ENCODE data around the gene C1orf105. TPM values are rescaled to one million over a fixed set of nuclear protein-coding genes. Genes with fewer than 3 reads are reported as not detected.

C1orf105 gene
- total RNA-seq, 1 experiment from 2014 or later: not detected

- no peak overlapping the region for H3K27ac Mint-ChIP-seq (ENCODE audit: unreplicated experiment)
- no TSS peak for BruUV-seq (replicated peaks)
Observed at GRCh38 chr1:172487550-172487949, 67.1 kb downstream of the C1orf105 start.

GRCh38 chr1:172488393-172488792 is 67.9 kb downstream of the C1orf105 start:
- H3K4me1 Mint-ChIP-seq (ENCODE audit: low read depth, unreplicated experiment): peaks cover 13% of the 10 kb centered on the region
- H3K9me3 Mint-ChIP-seq (ENCODE audit: low read depth, unreplicated experiment): no peaks in the 10 kb centered on the region
- H3K4me3 Mint-ChIP-seq (ENCODE audit: low read depth, unreplicated experiment): no peak overlapping the region
- intact Hi-C loops (cut with micrococcal nuclease; ENCODE audit: unreplicated experiment): no loop called here
- BruUV-seq (replicated peaks): no TSS peak
- no peak for TF ChIP-seq CTCF (IDR thresholded peaks at IDR 0.05; ENCODE audit: unreplicated experiment)
- no peaks in the 10 kb centered on the region for H3K36me3 Mint-ChIP-seq (ENCODE audit: insufficient read depth, unreplicated experiment)
- no peaks in the 10 kb centered on the region for H3K27me3 Mint-ChIP-seq (ENCODE audit: unreplicated experiment)
- CTCF ChIA-PET: interaction anchor here (1.6 kb wide), 1 partner anchor 8 kb away, joined by 3 read pairs; no protein-coding TSS in a partner anchor
- H3K27ac Mint-ChIP-seq (ENCODE audit: unreplicated experiment): no peak overlapping the region
- DNase-seq: no peak

More at GRCh38 chr1:172487550-172487949, 67.1 kb downstream of the C1orf105 start:
- Mint-ChIP-seq H3K9me3 (ENCODE audit: low read depth, unreplicated experiment) (no peaks in the 10 kb centered on the region), H3K27me3 (ENCODE audit: unreplicated experiment) (no peaks in the 10 kb centered on the region), H3K36me3 (ENCODE audit: insufficient read depth, unreplicated experiment) (peaks cover 4% of the 10 kb centered on the region), H3K4me3 (ENCODE audit: low read depth, unreplicated experiment) (no peak overlapping the region), H3K4me1 (ENCODE audit: low read depth, unreplicated experiment) (peaks cover 22% of the 10 kb centered on the region)
- intact Hi-C loops (cut with micrococcal nuclease; ENCODE audit: unreplicated experiment): no loop called here
- CTCF ChIA-PET: interaction anchor here (1.6 kb wide), 1 partner anchor 9 kb away, joined by 3 read pairs; no protein-coding TSS in a partner anchor
- DNase-seq: no peak
- no peak for TF ChIP-seq CTCF (IDR thresholded peaks at IDR 0.05; ENCODE audit: unreplicated experiment)

GRCh38 chr1:172489847-172490246 is 69.4 kb downstream of the C1orf105 start:
- no peaks in the 10 kb centered on the region for H3K9me3 Mint-ChIP-seq (ENCODE audit: low read depth, unreplicated experiment)
- H3K4me1 Mint-ChIP-seq (ENCODE audit: low read depth, unreplicated experiment): peaks cover under 1% of the 10 kb centered on the region
- H3K27me3 Mint-ChIP-seq (ENCODE audit: unreplicated experiment): no peaks in the 10 kb centered on the region
- CTCF ChIA-PET: no interaction called here
- no peak for TF ChIP-seq CTCF (IDR thresholded peaks at IDR 0.05; ENCODE audit: unreplicated experiment)
- no peaks in the 10 kb centered on the region for H3K36me3 Mint-ChIP-seq (ENCODE audit: insufficient read depth, unreplicated experiment)
- H3K4me3 Mint-ChIP-seq (ENCODE audit: low read depth, unreplicated experiment): no peak overlapping the region
- DNase-seq: no peak
- BruUV-seq (replicated peaks): no TSS peak
- intact Hi-C loops (cut with micrococcal nuclease; ENCODE audit: unreplicated experiment): no loop called here
- H3K27ac Mint-ChIP-seq (ENCODE audit: unreplicated experiment): no peak overlapping the region

GRCh38 chr1:172492421-172492820 is 71.9 kb downstream of the C1orf105 start:
- intact Hi-C loops (cut with micrococcal nuclease; ENCODE audit: unreplicated experiment): no loop called here
- no TSS peak for BruUV-seq (replicated peaks)
- no peak overlapping the region for H3K27ac Mint-ChIP-seq (ENCODE audit: unreplicated experiment)
- no peak for DNase-seq
- H3K9me3 Mint-ChIP-seq (ENCODE audit: low read depth, unreplicated experiment): no peaks in the 10 kb centered on the region
- CTCF ChIA-PET: interaction anchor here (1.6 kb wide), 1 partner anchor 40 kb away, joined by 4 read pairs; no protein-coding TSS in a partner anchor
- H3K4me3 Mint-ChIP-seq (ENCODE audit: low read depth, unreplicated experiment): no peak overlapping the region
- no peaks in the 10 kb centered on the region for H3K27me3 Mint-ChIP-seq (ENCODE audit: unreplicated experiment)
- H3K36me3 Mint-ChIP-seq (ENCODE audit: insufficient read depth, unreplicated experiment): no peaks in the 10 kb centered on the region
- no peak for TF ChIP-seq CTCF (IDR thresholded peaks at IDR 0.05; ENCODE audit: unreplicated experiment)
- H3K4me1 Mint-ChIP-seq (ENCODE audit: low read depth, unreplicated experiment): peaks cover 26% of the 10 kb centered on the region
